Thyroid gland (tissue), 4 donors: ENCODE data around the gene LBHD1. TPM values are rescaled to one million over a fixed set of nuclear protein-coding genes. Genes with fewer than 3 reads are reported as not detected.

ENCODE experiments used
- DNase-seq, 2 donors: peaks; one replicate each; pipeline ENCODE4 v3.0.0-alpha.2; 2019
- H3K27ac ChIP-seq, 3 donors: fragments of 200-600 bp; sonication (generic); 1 replicate in 2 of 3; 2 replicates in 1 of 3; pipeline ENCODE4 v1.5.1; 2016 to 2019; ENCODE audit warnings: mild to moderate bottlenecking in 1 of 3, moderate library complexity in 1 of 3
- H3K27me3 ChIP-seq: fragments of 200-600 bp; sonication (generic); one replicate; pipeline ENCODE4 v1.5.1; 2019
- H3K36me3 ChIP-seq, 2 donors: fragments of 200-600 bp; sonication (generic); one replicate each; pipeline ENCODE4 v1.5.1; 2016 to 2019
- H3K4me1 ChIP-seq, 2 donors: fragments of 200-600 bp; sonication (generic); one replicate each; pipeline ENCODE4 v1.5.1; 2017 to 2019
- H3K4me3 ChIP-seq, 3 donors: fragments of 200-600 bp; sonication (generic); replicated peaks in 1 of 3; 1 replicate in 2 of 3; 2 replicates in 1 of 3; pipeline ENCODE4 v1.5.1; 2016; ENCODE audit warnings: mild to moderate bottlenecking in 1 of 3
- H3K9me3 ChIP-seq: fragments of 200-600 bp; sonication (generic); one replicate; pipeline ENCODE4 v1.5.1; 2017
- POLR2A ChIP-seq, 2 donors: fragments of 450-650 bp; IDR thresholded peaks; one replicate each; pipeline ENCODE4 v1.6.1; 2017; ENCODE audit warnings: antibody characterized with exemption in 2 of 2, mild to moderate bottlenecking in 2 of 2, moderate library complexity in 1 of 2
- WGBS, 2 donors: methylation state at CpG; one replicate each; pipeline ENCODE4 v1.1.5; 2017; 5-methylcytosine and 5-hydroxymethylcytosine counted together
- intact Hi-C: fragments of 100-400 bp; cut with DNase I; formaldehyde crosslinking; loops from one replicate; pipeline ENCODE4 v1.15.1; 2023
- total RNA-seq, 4 donors: library from RNA; depleted of rRNA; stranded (reverse); fragments of >200 nt; gene quantifications; one replicate each; pipeline ENCODE4 v1.2.3, GENCODE V29; 2016
- TF ChIP-seq, protein P1 (sequence below), 6 experiments: fragments of 200-600 bp in 3 of 6; fragments of 450-650 bp in 3 of 6; sonication (generic) in 3 of 6; IDR thresholded peaks; one replicate each; pipeline ENCODE4 v1.5.1; 2016 to 2019; ENCODE audit warnings: antibody characterized with exemption in 6 of 6, mild to moderate bottlenecking in 2 of 6, inconsistent platforms in 1 of 6, moderate library complexity in 1 of 6

The LBHD1 gene
- total RNA-seq: 10 to 100 TPM in 2 of 4 donors, 1 to 10 TPM in 2; 5.8 to 15.5 (median 9.3) TPM

- intact Hi-C loops: no loop called here
- DNase-seq: peak; percentile 76 to 77
These were observed at the start of gene LBHD1, which contains the start of gene UQCC3 for GRCh38 chr11:62671608-62672389. TSS of gene LBHD1 (minus strand) at chr11:62672267. CDS start at chr11:62670031, 2,236 bp downstream. TSS of gene UQCC3 (plus strand) at chr11:62671673. CDS start at chr11:62671746, 73 bp downstream.

GRCh38 chr11:62719302-62719978, 47.4 kb upstream of the LBHD1 start:
- H3K9me3 ChIP-seq: no peaks in the 10 kb centered on the region
- no peaks in the 10 kb centered on the region for H3K27me3 ChIP-seq
- 76 to 82% methylated on average over 2 of the region's 2 CpGs for WGBS, 2 donors
- no peak for TF ChIP-seq POLR2A (IDR thresholded peaks at IDR 0.05)
- TF ChIP-seq, protein P1, sequence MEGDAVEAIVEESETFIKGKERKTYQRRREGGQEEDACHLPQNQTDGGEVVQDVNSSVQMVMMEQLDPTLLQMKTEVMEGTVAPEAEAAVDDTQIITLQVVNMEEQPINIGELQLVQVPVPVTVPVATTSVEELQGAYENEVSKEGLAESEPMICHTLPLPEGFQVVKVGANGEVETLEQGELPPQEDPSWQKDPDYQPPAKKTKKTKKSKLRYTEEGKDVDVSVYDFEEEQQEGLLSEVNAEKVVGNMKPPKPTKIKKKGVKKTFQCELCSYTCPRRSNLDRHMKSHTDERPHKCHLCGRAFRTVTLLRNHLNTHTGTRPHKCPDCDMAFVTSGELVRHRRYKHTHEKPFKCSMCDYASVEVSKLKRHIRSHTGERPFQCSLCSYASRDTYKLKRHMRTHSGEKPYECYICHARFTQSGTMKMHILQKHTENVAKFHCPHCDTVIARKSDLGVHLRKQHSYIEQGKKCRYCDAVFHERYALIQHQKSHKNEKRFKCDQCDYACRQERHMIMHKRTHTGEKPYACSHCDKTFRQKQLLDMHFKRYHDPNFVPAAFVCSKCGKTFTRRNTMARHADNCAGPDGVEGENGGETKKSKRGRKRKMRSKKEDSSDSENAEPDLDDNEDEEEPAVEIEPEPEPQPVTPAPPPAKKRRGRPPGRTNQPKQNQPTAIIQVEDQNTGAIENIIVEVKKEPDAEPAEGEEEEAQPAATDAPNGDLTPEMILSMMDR (IDR thresholded peaks at IDR 0.05): no peak
- peaks cover under 1 to 8% of the 10 kb centered on the region in 2 donors for H3K4me1 ChIP-seq
- H3K4me3 ChIP-seq: no peak overlapping the region
- peaks cover 92% of the 10 kb centered on the region in 2 donors for H3K36me3 ChIP-seq
- no peak for DNase-seq
- intact Hi-C loops: no loop called here
- no peak overlapping the region for H3K27ac ChIP-seq

More at GRCh38 chr11:62671608-62672389, at the start of gene LBHD1, which contains the start of gene UQCC3:
- Histone ChIP-seq H3K4me3 (peak within 1 kb of the TSS; percentile 45 to 80 (median 67)), H3K27me3 (no peaks in the 10 kb centered on the region), H3K27ac (peak within 1 kb of the TSS; percentile 77 to 92 (median 86)), H3K4me1 (peaks cover 12 to 27% of the 10 kb centered on the region in 2 donors), H3K36me3 (peaks cover 2 to 4% of the 10 kb centered on the region in 2 donors), H3K9me3 (no peaks in the 10 kb centered on the region)
- TF ChIP-seq, protein P1 (IDR thresholded peaks at IDR 0.05): peak in 1 of 6 experiments; percentile 7
- TF ChIP-seq POLR2A (IDR thresholded peaks at IDR 0.05): peak in 1 of 2 donors; percentile 74
- WGBS, 2 donors: 0% methylated on average over 24 to 37 of the region's 59 CpGs

GRCh38 chr11:62716816-62717215, 44.7 kb upstream of the LBHD1 start:
- Histone ChIP-seq H3K27me3 (no peaks in the 10 kb centered on the region), H3K4me3 (no peak overlapping the region), H3K4me1 (no peaks in the 10 kb centered on the region), H3K27ac (no peak overlapping the region), H3K9me3 (no peaks in the 10 kb centered on the region), H3K36me3 (peaks cover 89 to 96% of the 10 kb centered on the region in 2 donors)
- TF ChIP-seq, protein P1 (IDR thresholded peaks at IDR 0.05): no peak
- no peak for TF ChIP-seq POLR2A (IDR thresholded peaks at IDR 0.05)
- no peak for DNase-seq
- intact Hi-C loops: no loop called here
- 92 to 93% methylated on average over 11 of the region's 11 CpGs for WGBS, 2 donors

DNA sequence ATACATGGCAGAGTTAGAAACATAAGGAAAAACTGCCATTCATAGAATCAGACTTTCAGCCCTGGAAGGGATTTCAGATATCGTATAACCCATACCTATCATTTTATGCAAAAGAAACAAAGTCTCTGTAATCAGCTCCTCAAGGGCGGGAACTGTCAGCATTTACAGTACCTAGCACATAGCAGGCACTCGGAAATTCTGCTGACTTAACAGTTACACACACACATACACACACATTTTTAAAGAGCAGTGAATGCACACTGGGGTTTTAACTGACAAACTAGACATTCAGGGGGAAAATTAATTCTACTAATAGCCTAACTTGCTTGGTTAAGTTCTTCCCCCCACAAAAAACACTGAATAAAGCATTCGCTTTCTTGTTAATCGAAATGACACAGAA, 44.1 kb upstream of the LBHD1 start:
- H3K36me3 ChIP-seq: peaks cover 83 to 90% of the 10 kb centered on the region in 2 donors
- H3K27ac ChIP-seq: no peak overlapping the region
- H3K27me3 ChIP-seq: no peaks in the 10 kb centered on the region
- H3K4me1 ChIP-seq: no peaks in the 10 kb centered on the region
- no peaks in the 10 kb centered on the region for H3K9me3 ChIP-seq
- no peak for TF ChIP-seq POLR2A (IDR thresholded peaks at IDR 0.05)
- TF ChIP-seq, protein P1 (IDR thresholded peaks at IDR 0.05): no peak
- H3K4me3 ChIP-seq: no peak overlapping the region
- intact Hi-C loops: no loop called here
- 94% methylated on average over 5 of the region's 5 CpGs for WGBS, 2 donors
- DNase-seq: no peak
